Activated CD8-positive, alpha-beta memory T cell treated with anti-CD3 and anti-CD28 coated beads for 24 hours (primary cell): ENCODE results near the gene SALL1.

Experiments
- DNase-seq: peaks from one replicate; pipeline ENCODE4 v3.0.0-alpha.2; 2020

Gene SALL1

DNA sequence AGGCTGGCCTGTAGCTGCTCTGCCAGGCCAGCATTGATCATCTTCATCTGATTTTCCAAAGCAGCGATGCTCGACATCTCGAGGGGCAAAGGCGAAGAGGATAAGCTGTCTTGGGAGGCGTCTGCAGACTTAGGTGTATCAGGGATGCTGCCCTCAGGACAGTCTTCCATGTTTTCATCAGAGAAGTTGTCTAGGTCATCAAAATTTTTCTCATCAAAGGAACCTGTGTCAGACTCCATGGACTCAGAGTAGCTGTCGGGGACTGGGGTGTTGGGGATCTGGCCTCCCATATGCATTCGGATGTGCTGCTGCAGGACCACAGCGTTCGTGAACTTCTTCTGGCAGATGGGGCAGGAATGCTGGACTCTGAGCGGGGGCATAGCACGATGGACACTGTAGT lies 11.5 kb downstream of the SALL1 start:
- DNase-seq: no peak

DNA sequence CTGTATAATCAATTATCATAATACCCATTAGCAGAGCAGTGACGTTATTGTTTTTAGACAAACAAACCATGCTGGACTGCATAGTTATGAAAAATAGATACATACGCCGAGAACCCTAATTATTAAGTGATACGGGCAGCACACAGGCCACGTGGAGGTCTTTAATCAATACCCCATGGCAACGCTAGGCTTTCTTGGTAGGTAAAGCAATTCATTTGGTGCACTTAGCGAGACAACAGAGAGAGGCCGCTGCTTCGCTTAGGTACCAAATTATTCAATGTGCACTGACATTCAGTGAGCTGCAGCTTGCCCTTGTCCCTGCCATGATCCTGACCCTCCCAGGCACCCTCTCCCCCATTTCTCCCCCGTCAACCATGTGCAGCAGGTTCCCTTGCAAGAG lies 12.9 kb downstream of the SALL1 start:
- no peak for DNase-seq

DNA sequence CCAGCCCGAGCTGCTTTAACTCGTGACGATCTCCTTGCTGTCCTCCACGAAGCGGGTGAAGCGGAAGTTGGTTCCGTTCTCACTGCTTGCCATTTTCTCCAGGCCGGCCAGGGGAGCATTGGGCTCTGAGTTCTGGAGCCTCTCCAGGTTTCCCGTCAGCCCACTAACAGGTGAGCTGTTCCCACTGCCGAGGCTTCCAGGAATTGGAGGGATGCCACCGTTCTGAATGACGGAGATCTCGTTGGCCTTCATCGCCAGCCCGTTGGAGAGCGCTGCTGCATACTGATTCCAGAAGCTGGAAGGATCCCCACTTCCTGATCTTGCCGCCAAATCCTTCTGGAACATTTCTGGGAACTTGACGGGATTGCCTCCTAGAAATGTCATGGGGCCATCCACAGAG lies 14.0 kb downstream of the SALL1 start:
- no peak for DNase-seq

- no peak for DNase-seq
Observed at GRCh38 chr16:51134876-51135275, 16.2 kb downstream of the SALL1 start.

DNA sequence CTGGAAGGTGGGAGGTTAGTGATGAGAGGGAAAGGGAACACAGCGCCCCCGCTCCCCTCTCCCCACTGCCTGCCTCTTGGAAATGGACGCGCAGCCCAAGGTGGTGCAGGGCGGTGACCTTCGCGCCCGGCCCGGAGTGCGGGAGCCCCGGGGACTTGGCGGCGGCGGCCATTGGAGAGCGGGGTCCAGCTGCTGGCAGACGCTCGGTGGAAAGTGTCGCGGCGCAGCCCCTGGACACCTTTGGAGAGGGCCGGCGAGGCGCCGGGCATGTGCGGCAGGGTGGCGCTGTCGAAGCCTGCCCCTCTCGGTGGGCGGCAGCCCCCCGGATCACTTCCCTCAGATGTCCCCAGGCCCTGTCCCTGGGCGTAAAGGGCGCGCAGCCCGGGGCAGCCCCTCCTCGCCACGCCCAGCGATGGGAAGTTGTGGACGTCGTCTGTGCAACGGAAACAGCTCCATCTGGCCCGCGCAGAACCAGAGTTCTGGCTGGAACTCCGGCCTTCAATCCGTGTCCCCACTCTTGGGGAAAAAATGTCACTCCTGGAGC lies 16.7 kb downstream of the SALL1 start:
- DNase-seq: no peak

GRCh38 chr16:51133688-51134087 lies 17.4 kb downstream of the SALL1 start:
- no peak for DNase-seq

- no peak for DNase-seq
Observed at GRCh38 chr16:51133183-51133582, 17.9 kb downstream of the SALL1 start.

GRCh38 chr16:51132490-51133115 lies 18.5 kb downstream of the SALL1 start:
- no peak for DNase-seq

DNA sequence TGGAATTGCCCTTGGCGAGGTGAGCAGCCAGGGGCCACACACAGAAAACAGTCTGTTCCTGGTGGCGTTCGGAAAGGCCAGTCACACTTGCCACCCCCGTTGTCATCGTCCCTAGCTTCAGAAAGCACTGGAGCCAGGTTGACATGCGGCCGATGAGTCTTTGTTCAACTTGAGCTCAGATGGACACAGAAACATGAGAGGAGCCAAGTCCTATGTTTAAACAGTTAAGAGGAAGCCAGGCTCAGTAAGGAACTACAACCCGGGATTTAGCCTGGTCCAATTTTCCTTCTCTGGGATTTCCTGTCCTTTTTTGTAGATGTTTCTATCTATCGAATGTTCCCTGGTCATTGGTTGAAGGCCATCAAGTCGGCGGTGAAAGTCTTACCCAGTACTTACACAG lies 19.5 kb downstream of the SALL1 start:
- DNase-seq: no peak

DNA sequence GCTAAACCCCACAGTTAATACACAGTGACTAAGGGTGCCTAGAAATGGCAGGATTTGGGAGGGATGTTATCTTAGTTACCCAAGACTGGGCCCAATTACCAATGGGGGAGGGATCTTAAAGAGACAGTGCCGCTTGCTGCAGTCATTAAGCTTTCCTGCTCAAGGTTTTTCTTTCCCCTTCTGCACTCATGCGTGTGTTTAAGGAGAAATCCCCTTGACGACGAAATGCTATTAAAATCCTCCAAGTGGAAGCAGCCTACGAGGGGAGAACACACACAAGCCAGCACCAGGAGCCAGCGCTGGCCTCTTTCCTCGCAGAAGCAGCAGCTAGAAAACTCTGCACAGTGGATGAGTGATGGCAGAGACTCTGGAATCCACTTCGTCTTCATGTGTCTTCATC lies 22.0 kb downstream of the SALL1 start:
- DNase-seq: no peak

DNA sequence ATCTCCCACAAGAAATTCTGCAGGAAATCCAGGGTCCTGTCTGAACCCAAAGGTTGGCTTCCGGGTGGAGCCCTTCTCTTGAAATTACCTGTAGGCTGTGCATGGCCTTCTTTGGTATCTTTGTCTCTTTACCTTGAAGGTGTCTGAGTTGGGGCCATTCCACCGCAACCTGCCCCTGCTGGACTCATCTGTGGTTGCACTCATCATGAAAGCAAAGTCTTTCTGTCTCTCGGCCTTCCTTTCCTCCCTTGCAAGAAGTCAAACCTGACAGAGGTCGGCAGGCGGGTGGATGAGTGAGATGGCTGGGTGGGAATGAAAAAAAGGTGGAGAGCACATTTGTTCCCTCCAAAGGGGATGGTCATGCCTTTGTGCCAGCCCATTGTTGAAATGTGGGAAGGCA lies 25.1 kb downstream of the SALL1 start:
- DNase-seq: no peak

- DNase-seq: no peak
Observed at GRCh38 chr16:51124896-51125295, 26.2 kb downstream of the SALL1 start.

GRCh38 chr16:51121850-51122249 lies 29.2 kb downstream of the SALL1 start:
- no peak for DNase-seq

GRCh38 chr16:51120730-51121347 lies 30.2 kb downstream of the SALL1 start:
- DNase-seq: no peak

- no peak for DNase-seq
Observed at GRCh38 chr16:51119973-51120729, 30.9 kb downstream of the SALL1 start.

DNA sequence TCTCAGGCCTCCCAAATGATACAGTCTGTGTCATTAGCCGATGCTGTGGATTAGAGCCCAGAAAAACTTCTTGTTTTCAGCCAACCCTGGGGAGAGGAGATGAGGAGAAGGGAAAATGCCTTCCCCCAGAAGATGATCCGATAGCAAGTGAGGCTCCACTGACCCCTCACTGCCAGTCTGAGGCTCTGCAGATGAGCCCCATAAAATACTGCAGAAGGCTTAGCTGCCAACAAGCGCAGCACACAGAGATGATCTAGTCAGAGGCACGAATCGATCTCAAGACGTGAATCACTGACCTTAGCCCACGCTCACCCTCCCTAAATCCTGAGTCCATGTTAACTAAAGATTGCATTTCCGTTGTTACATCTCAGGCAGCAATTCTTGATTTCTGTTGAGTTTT lies 31.5 kb downstream of the SALL1 start:
- DNase-seq: no peak

DNA sequence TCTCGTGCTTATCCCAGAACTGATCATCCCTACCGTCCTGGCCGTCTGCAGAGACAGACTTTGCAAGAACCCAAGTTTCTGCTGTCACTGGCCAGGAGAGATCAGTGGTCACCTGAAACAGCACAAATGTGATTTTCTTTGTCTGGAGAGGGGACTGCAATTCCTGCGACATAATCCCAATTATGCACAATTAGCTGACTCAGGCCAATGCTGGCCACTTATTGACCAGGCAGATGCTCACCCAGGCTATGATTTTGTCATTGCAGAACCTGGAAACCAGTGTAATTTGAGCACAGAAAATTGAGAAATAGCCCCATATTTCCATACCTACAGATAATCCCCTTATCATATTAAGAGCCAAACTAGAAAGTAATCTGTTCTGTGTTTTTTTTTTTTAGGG lies 34.7 kb downstream of the SALL1 start:
- DNase-seq: no peak

DNA sequence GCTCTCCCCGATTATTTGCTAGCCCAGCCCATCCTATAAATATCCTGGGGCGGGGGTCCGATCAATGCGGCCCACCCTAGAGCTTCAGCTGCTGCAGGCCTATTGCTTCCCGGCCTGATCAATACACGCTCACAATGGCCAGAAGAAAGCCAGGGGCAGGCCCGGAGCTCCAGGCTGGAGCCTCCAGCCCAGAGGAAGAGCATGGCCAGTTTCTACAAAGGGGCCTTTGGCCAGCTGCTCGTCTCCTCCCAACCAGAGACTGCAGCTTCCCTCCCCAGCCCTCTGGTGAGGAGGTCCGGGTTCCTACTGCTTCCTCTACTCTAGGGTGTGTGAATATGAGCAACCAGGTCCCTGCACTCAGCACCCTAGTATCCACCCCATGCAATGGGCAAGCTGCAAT lies 36.7 kb downstream of the SALL1 start:
- no peak for DNase-seq

- no peak for DNase-seq
Observed at GRCh38 chr16:51113236-51114125, 37.6 kb downstream of the SALL1 start.

DNA sequence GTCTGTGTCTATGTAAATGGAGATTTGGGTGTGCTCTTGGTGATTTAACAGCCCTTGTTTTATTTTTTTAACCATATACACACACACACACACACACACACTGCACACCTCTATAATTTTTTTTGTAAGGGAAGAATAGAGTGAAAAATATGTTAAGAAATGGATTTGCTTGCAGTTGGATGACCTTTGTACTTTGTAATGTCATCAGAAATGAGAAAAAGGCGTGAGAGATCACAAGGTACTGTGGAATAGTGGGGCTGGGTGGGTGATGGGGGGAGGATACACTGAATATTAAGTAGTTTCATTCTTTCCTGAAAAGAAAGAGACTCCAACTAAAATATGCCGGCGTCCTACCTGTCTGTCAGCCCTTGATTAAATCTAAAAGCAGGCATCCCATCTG lies 38.7 kb downstream of the SALL1 start:
- DNase-seq: no peak

GRCh38 chr16:51111759-51112158 lies 39.3 kb downstream of the SALL1 start:
- DNase-seq: no peak

DNA sequence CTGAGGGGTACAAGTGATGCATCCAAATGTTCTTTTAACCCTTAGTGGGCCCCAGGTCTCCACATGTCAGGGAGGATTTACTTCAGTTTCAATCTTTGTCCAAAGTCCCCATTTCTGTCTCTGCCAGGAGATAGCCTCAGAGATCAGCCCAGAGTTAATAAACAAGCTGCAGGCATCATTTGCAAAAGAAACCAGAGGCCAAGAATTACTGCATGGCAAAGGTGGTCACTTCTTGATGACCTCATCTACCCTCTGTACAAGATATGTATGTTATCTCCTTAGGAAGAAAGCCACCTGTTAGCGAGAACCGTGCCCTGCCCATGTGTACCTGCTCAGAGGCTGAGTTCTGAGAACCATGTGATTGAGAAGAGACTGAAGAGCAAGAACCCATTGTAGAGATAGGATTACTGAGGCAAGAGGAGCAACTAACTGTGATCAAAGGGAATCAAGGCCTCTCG lies 40.3 kb downstream of the SALL1 start:
- no peak for DNase-seq

- no peak for DNase-seq
Observed at GRCh38 chr16:51109173-51109572, 41.9 kb downstream of the SALL1 start.
